ENCODE measurements around the gene UBN2.
A peak's percentile ranks its signal among the peaks of the same experiment; 100 is the strongest.
"Not testable (repeated sequence)": the region's sequence is repeated elsewhere in the genome, so short reads cannot be mapped to it uniquely, and the experiment has no call there.

Gene UBN2

DNA sequence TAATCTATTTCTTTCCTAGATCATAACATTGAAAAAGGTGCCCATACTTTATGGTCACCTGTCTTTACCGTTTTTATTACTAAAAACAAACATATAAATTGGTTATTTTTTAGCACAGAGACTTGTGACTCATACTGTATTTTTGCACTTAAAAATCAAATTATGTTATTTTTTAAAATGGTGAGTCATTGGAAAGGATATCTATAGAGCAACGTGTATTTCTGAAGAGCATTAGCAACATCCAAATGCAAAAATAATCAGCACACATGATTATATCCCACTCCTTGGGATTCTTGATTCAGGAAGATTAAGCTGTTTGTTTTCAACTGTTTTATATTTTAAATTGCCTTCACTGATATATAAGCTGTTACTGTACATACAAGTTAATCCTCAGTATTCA lies 69.4 kb downstream of the UBN2 start:
- DNase-seq = no peak

DNA sequence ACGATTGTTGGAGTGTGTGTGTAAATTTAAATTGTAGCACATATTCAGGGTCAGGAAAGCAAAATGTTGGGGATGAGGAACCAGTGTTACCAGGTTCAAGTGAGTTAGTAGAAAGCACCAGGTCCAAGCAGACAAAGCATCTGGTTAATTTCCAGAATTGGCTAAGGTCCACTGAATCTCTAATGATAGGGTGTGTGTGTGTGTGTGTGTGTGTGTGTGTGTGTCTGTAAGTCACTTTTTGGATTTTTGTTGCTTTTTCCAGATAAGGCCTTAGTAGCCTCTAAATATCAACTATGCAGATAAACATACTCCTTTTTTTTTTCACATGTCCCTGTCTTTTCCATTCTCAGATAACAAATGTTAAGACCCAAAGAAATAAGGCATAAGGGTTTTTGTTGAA lies 73.5 kb downstream of the UBN2 start:
- no peak for DNase-seq

DNA sequence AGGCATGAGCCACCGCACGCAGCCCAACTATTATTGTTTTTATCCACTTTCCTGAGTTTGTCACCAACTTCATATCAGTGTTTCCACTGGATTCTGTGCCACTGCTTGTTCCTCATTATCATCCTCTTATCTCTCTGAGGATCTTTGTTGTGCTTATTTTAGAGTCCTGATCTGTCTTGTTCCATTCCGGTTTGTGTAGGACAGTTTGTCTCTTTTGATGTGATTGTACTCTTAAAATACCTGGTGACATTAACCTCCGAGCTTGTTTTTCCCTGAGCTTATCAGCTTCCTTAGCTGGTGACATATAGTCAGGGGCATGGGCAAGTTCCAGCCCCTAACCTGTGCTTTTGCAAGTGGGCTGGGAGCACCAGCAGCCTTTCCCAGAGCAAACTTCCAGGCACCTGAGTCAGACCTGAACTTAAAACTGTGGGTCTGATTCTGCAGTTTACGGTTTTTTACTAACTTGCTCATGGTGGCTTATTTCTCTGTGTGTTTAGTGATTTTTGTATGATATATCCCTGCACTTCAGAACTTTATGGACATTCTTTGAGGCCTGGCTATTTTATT lies 87.0 kb downstream of the UBN2 start:
- no peak for DNase-seq

DNA sequence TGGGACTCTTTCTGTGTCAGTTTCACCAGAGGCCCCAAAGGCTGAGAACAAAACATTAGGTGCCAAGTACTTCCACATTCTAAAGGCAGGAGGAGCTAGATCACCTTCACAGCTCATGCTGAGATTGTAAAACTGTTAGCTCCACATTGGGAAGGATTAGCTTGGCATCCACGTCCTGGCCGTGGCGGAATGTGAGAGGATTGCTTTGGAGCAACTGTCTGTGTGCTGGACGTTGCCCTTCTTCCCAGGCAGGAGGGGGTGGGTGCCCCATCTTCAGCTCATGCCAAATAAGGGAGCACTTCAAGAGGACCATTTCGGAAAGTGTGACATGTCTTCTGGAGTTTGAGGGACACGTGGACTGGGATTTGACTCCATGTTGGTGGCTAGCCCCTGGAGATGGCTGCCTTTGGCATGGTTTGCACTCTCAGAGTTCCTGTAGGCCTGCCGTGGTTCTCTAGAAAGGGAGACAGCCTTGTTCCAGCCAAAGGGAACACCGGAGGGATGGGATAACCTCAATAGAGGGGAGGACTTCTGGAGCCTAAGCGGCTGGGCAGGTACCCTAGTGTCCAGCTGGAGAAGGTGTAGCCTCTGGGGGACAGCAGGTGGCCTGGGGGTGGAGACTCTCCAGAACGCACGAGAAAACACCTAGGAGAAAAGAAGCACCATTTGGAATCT lies 90.2 kb downstream of the UBN2 start:
- DNase-seq = no peak

DNA sequence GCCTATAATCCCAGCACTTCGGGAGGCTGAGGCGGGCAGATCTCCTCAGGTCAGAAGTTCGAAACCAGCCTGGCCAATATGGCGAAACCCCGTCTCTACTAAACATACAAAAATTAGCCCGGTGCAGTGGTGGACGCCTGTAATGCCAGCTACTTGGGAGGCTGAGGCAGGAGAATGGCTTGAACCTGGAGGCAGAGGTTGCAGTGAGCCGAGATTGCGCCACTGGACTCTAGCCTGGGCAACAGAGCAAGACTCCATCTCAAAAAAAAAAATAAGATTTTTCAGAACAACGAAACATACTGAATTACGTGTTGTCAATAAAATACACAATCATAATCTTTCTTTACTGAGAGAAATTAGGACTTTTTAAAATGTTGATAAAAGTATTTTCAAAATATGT lies 93.7 kb downstream of the UBN2 start:
- DNase-seq = not testable (repeated sequence)

DNA sequence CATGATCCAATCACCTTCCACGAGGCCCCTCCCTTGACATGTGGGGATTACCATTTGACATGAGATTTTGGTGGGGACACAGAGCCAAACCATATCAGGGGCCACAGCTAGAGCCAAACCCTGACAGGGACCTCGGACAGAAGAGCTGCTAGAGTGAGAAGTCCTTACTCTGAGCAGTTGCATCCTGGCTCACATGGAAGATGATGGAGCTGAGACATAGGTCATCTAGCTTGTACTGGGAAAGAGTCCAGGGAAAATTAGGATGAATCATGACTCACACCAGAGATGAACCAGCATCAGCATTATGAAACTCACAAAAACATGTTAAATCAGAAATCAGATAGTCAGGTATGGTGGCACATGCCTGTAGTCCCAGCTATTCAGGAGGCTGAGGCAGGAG lies 97.3 kb downstream of the UBN2 start:
- no peak for DNase-seq

DNA sequence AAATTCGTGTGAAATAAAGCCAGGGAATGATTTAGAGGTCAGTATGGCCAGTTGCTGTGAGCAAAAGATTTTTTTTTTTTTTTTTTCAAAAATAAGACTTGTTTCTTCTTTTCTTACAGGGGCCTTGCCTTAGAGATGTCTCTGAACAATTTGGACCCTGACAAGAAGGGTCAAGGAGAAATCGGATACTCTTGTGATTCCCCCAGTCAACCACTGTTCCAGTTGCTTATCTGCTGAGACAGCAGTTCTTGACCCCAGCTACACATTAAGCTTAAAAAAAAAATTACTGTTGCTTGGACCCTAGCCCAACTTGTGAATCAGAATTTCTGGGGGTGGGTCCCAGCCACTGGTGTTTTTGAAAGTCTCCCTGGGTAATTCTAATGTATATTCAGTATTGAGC lies 98.1 kb downstream of the UBN2 start:
- DNase-seq = no peak

DNA sequence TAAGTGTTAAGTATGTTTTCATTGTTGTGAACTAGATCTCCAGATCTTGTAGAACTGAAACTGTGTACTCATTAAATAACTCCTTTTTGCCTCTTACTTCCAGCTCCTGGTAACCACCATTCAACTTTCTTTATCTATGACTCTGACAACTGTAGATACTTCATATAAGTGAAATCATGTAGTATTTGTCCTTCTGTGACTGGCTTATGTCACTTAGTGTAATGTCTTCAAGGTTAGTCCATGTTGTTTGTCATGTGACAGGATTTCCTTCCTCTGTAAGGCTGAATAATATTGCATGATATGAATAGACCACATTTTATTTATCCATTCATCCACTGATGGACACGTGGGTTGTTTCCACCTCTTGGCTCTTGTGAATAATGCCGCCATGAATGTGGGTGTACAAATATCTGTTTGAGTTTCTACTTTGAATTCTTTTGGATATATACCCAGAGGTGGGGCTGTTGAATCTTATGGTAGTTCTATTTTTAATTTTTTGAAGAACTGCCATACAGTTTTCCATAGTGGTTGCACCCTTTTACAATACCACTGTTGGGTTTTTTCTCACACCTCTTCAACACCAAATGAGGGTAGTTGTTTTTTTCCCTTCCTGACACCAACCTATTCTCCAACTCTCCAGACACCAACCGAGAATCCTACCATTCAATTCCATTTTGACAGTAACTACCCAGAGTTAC lies 99.4 kb downstream of the UBN2 start:
- DNase-seq = no peak

DNA sequence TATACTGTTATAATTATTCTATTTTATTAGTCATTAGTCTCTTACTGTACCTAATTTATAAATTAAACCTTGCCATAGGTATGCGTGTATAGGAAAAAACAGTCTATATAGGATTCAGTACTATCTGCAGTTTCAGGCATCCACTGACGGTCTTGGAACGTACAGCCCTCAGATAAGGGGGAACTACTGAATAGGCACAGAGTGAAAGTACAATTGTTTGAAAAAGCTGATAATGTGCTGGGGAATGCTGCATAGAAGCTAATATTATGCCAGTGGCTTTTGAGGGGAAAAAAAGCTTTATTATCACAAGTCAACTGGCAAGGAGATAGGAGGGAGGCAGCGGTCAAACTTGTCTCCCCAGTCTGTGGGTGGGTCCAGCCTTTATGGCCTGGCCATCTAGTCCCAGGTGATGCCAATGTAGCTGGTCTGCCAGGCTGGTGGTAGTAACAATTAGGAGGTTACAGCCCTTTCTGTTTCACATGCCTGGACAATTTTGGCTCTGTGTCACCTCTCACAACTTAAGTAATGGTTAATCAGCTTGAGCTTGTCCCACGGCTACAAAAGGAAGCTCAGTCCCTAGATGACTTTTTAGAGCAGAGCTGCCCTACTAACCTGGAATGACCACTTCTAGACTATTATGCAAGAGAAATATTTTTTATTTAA lies 101.8 kb downstream of the UBN2 start:
- DNase-seq = no peak

DNA sequence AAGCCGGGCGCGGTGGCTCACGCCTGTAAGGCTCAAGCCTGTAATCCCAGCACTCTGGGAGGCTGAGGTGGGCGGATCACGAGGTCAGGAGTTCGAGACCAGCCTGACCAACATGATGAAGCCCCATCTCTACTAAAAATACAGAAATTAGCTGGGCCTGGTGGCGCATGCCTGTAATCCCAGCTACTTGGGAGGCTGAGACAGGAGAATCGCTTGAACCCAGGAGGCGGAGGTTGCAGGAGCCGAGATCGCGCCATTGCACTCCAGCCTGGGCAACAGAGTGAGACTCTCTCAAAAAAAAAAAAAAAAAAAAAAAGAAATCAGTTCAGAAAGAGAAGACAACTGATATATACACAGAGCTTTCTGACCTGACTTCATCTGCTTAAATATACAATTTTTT lies 102.4 kb downstream of the UBN2 start:
- DNase-seq = not testable (repeated sequence)

DNA sequence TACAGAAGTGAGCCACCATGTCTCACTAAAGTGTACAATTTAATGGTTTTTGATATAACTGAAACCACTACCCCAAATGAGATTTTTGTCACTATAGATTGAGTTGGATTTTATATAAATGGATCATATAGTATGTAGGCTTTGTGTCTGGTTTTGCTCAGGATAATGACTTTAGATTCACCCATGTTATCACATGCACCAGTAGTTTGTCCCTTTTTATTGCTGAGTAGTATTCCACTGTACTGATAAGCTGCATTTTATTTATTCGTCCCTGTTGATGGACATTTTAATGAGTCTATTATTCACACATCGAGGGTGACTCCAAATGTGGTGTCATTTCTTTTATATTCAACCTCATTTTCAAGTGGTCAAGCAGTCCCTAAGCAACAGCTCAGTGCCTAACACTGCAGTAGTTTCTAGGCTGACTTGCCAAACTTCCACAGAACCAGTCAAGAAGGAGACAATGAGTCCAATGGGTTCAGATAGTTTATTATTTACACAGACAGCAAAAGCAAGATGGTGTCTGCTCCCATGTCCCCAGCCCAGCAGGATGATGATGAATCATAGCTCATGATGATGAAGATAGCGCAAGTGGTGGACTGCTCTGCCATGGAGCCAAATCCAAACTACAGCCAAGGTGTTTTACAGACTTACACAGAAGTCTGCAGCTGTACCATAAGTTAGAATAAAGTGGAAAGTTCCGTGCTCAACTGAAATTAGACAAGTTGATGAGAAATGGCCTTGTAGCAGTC lies 103.5 kb downstream of the UBN2 start:
- no peak for DNase-seq

DNA sequence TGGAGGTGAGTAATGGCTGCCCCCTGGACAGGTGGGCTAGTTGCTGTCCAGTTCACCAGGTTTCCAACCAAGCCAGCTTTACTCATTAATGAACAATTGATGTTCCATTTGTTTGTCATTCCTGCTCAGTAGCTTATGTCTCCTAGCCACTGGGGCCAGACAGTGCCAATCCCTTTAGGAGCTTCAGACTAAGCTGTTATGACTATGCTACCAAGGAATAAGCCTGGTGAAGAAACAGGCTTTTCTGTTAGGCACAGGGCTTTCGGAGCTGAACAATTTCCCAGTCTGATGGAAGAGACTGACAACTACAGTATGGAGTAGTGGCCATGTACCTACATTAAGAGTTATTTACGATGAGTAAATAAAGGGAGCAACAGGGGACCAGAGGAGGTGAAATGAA lies 108.0 kb downstream of the UBN2 start:
- DNase-seq = no peak

DNA sequence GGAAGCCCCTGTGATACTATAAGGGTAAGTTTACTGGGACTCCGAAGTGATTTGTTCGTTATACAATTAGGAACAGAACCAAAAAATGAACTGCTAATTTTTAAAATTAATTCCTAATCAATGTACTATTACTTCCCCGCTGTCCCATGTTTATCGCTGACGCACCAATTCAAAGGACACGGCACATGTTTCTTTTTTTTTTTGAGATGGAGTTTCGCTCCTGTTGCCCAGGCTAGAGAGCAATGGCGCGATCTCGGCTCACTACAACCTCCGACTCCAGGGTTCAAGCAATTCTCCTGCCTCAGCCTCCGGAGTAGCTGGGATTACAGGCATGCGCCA lies 108.6 kb downstream of the UBN2 start:
- DNase-seq = no peak

DNA sequence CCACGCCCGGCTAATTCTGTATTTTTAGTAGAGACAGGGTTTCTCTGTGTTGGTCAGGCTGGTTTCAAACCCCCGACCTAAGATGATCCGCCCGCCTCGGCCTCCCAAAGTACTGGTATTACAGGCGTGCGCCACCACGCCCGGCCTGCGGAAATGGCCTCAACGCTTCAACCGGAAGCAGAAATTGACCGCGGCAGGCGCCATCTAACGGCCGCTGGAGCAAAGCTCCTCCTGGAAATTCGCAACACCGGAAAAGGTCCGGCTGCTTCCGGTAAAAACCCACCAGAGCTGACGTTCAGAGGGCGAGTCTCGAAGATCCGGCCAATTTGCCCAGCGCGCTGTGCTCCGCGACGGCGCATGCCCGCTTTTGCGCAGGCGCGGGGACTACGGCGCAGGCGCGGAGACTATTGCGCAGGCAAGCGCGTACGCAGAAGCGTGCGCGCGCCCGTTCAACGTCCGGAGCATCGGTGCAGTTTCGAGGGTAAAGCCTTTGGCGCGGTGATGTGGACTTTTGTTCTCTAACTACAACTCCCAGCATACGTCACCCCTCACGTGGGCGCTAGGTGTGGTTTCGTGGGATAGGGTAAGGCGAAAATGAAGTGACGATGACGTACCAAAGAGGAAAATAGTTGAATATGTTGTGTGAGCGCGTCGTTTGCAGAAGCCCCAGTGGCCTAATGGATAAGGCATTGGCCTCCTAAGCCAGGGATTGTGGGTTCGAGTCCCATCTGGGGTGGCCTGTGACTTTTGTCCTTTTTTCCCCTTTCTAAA lies 109.2 kb downstream of the UBN2 start:
- peak; percentile 99 for DNase-seq

DNA sequence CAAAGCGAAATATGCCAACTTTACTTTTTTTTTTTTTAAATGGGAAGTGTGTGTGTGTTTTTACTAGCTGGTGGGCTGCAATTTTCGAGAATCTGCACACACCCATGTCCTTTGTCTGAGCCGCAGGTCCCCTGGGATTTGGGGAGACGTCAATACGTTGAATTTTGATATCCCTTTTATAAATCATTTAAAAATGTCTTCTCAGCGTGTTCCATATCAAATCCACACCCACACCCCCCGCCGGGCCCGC lies 109.7 kb downstream of the UBN2 start:
- DNase-seq = peak; percentile 84

DNA sequence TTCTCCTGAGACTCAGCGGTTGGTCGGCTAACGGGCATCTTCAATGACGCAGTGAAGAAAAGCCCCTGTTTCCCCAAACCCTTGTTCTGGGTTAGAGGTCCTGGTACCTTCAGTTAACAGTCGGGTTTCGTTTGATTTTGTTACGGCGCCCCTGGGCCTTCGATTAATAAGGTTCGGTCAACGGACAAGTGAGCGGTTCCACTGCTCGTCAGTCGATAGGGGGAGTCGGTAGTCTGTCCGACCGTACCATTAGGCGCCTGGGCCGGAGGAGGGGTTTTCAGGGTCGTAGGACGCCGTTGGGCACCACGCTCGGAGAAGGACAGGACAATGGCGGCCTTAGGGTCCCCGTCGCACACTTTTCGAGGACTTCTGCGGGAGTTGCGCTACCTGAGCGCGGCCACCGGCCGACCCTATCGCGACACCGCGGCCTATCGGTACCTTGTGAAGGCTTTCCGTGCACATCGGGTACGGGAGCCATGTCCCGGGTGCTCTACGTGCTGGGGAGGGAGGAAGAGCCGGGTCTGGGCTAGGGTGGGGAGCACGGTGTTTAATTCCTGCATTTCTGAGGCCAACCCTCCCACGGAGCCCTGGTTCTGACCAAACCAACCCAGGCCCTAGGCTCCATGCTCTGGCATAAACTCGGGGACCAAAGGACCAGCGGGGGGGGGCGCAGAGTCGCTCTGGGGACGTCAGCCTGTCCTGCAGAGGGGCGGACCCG lies 110.2 kb downstream of the UBN2 start, which contains the start of gene FMC1:
TSS of gene FMC1 (plus strand) at position 280 of the 718 bp plus-strand sequence. CDS start at position 328, 48 bp downstream.
- DNase-seq = peak; percentile 80

DNA sequence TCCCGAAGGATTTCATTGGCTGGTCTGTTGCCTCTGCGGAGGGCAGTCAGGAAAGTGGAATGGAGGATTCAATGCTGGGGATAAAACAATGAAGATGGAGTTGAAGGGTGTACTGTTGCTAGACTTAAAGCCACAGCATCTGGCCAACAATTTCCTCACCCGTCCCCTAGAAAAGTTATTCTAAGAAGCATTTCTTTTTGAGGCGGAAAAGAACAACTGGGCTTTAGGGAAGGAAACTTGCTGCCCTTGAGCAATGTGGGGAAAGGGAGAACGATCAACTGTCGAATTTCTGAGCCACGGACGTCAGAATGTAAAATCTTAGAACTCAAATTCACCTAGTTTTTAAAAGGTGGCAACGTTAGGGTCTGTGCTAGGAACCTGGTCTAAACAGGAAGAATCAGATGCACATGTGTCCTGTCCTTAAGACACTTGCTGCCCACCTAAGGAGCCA lies 110.8 kb downstream of the UBN2 start:
- DNase-seq = peak; percentile 77

DNA sequence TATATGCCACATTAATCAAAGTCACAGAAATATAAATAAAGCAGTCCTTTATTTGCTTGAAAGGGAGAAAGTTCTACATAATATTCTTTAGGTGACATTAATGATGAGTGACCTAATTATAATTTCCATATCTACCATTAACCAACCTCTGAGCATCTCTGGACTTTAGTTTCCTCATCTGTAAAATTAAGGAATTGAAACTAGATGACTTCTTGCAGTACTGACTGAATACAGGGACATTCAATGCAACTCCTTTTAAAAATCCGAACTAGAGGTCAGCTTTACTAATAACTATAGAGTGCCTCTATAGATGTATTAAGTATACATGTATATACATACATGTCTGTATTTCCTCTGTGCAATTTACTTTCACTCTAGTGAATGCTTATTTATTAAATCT lies 114.0 kb downstream of the UBN2 start:
- DNase-seq = no peak

DNA sequence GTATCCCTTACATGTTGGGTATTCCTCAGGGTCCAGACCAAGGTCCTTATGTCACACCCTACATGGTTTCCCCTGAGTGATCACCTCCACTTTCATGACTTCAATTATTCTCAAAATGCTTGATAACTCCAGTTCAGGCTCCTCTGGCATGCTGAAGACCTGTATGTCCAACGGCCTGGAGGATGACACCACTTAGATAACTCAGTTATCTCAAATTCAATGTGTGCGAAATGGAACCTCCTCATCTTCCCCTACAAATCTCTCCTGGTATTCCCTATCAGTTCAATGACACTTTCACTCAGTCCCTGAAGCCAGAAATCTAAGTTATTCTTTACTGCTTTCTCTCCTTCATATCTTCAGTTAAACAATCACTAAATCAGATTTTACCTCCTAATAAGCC lies 120.0 kb downstream of the UBN2 start:
- no peak for DNase-seq

DNA sequence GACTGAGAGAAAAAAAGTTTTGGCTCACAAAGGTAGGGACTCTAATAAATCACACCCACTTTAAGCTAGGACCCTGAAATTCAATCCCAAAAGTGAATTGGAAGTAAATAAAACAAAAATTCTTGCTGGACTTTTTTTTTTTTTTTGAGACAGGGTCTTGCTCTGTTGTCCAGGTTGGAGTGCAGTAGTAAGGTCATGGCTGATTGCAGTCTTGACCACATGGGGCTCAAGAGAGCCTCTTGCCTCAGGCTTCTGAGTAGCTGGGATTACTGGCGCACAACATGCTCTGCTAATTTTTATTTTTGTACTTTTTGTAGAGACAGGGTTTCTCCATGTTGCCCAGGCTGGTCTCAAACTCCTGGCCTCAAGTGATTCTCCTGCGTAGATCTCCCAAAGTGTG lies 123.7 kb downstream of the UBN2 start:
- DNase-seq = no peak

DNA sequence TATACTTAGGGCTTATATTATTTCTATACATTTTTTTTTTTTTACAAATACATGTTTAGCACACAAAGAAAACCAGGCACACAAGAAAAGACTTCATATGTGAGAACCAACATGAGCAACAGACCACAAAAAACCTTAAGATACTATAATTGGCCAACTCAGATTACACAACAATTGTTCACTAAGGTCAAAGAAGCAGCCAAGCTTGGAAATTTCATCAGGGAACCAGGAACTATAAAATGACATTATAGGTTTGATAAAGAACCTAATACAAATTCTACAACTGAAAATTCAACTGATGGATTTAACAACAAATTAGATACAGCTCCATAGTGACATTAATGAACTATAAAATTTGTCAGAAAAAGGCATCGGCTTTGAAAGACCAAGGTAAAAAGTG lies 124.3 kb downstream of the UBN2 start:
- DNase-seq = no peak

Measured in NCI-H2081 treated with DMSO at 0.1 percent for 48 hours (cell line).